H1 (cell line): Measurements from ENCODE around the gene DYNLT1. TPM values are rescaled to one million over a fixed set of nuclear protein-coding genes. Genes with fewer than 3 reads are reported as not detected.

Experiments
- E2F6 ChIP-seq: IDR thresholded peaks from 2 replicates; pipeline ENCODE4 v1.6.1; 2012; ENCODE audit warnings: inconsistent platforms
- EP300 ChIP-seq, 2 experiments: IDR thresholded peaks; 1 replicate in 1 of 2; 2 replicates in 1 of 2; pipeline ENCODE4 v1.6.1; 2011 to 2012; ENCODE audit warnings: low read depth in 2 of 2, low read length in 2 of 2, mild to moderate bottlenecking in 2 of 2, borderline replicate concordance in 1 of 2, inconsistent platforms in 1 of 2, moderate library complexity in 1 of 2
- FOSL1 ChIP-seq: IDR thresholded peaks from 2 replicates; pipeline ENCODE4 v1.6.1; 2011; ENCODE audit warnings: mild to moderate bottlenecking, low read depth, low read length, moderate library complexity; ENCODE audit not compliant: insufficient read depth
- RAD21 ChIP-seq, 2 experiments: IDR thresholded peaks in 1 of 2; conservative IDR thresholded peaks in 1 of 2; 2 replicates each; pipeline ENCODE4 v1.6.1; 2011; ENCODE audit warnings: low read depth in 2 of 2, low read length in 2 of 2, improper control_type of control experiment in 1 of 2, inconsistent platforms in 1 of 2, mild to moderate bottlenecking in 1 of 2, moderate library complexity in 1 of 2
- SIRT6 ChIP-seq: IDR thresholded peaks from one replicate; pipeline ENCODE4 v1.7.1; 2012; ENCODE audit warnings: low read length, inconsistent platforms
- TAF7 ChIP-seq: optimal IDR thresholded peaks from 2 replicates; pipeline ENCODE3; 2011; ENCODE audit warnings: low read depth, mild to moderate bottlenecking, inconsistent platforms, low read length, moderate library complexity, borderline replicate concordance
- polyA plus RNA-seq, 7 experiments: library from polyadenylated mRNA; depleted of rRNA in 3 of 7; stranded (reverse) in 5 of 7; unstranded in 2 of 7; fragments of >200 nt in 5 of 7; fragments of 200-250 nt in 2 of 7; gene quantifications; 1 replicate in 5 of 7; 2 replicates in 1 of 7; 4 replicates in 1 of 7; pipeline versions ENCODE4 v1.2.1 to v1.2.3, GENCODE V29; 2011 to 2013; ENCODE audit warnings: missing spikeins in 2 of 7, mixed read lengths in 2 of 7
- total RNA-seq: library from RNA; stranded (reverse); fragmentation: NEBNext Ultra II Directional; extraction: Animal tissue kit (Norgen Biotek cat#: 25700); gene quantifications from 2 replicates; pipeline ENCODE4 v1.2.1, GENCODE V29; 2021

The DYNLT1 gene
- total and polyA plus RNA-seq, 2 of the 8 experiments (the other 6 are each of a cell fraction or from before 2014, with no cell fraction given), result 119 to 245 TPM

- TF ChIP-seq TAF7 (no peak), FOSL1 (no peak), SIRT6 (no peak), E2F6 (no peak), RAD21 (IDR thresholded peaks at IDR 0.05 in 1 of 2, conservative IDR thresholded peaks at IDR 0.05 in 1 of 2; ENCODE audit: low read depth in 2 of 2, low read length in 2 of 2) (no peak), EP300 (IDR thresholded peaks at IDR 0.05; ENCODE audit: borderline replicate concordance in 1 of 2, low read depth in 2 of 2, low read length in 2 of 2) (no peak)
Measured at GRCh38 chr6:158591134-158591809, 53.3 kb downstream of the DYNLT1 start (continued).
